ENCODE data around the gene BCAT1.

DNA sequence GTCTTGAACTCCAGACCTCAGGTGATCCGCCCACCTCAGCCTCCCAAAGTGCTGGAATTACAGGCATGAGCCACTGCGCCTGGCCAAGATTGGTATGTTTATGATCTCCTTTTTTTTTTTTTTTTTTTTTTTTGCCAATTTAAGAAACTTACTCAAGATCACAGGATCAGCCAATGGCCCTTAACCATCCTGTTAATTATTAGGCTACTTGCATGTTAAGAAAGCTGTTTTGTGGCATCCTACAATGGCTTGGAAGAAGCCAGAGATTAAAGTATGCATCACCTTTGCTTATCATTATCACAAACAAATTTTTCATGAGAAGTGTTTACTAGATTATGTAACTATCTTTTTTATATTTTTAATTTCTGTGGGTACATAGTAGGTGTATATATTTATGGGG, 140.2 kb downstream of the BCAT1 start:
- TF ChIP-seq EZH2 (IDR thresholded peaks at IDR 0.05): no peak
- TF ChIP-seq, protein P1, sequence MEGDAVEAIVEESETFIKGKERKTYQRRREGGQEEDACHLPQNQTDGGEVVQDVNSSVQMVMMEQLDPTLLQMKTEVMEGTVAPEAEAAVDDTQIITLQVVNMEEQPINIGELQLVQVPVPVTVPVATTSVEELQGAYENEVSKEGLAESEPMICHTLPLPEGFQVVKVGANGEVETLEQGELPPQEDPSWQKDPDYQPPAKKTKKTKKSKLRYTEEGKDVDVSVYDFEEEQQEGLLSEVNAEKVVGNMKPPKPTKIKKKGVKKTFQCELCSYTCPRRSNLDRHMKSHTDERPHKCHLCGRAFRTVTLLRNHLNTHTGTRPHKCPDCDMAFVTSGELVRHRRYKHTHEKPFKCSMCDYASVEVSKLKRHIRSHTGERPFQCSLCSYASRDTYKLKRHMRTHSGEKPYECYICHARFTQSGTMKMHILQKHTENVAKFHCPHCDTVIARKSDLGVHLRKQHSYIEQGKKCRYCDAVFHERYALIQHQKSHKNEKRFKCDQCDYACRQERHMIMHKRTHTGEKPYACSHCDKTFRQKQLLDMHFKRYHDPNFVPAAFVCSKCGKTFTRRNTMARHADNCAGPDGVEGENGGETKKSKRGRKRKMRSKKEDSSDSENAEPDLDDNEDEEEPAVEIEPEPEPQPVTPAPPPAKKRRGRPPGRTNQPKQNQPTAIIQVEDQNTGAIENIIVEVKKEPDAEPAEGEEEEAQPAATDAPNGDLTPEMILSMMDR (IDR thresholded peaks at IDR 0.05 in 2 of 3, conservative IDR thresholded peaks at IDR 0.05 in 1 of 3; ENCODE audit: borderline replicate concordance in 1 of 3, insufficient read depth in 1 of 3, low read depth in 2 of 3, low read length in 2 of 3): no peak
- TF ChIP-seq ZNF274 (IDR thresholded peaks at IDR 0.05; ENCODE audit: low read depth, low read length): no peak
- TF ChIP-seq SP1 (IDR thresholded peaks at IDR 0.05; ENCODE audit: low read depth): no peak
- no peak for TF ChIP-seq POLR2AphosphoS5 (IDR thresholded peaks at IDR 0.05; ENCODE audit: low read depth, low read length)
- no peak for TF ChIP-seq POLR2A (IDR thresholded peaks at IDR 0.05; ENCODE audit: borderline replicate concordance, extremely low read depth, insufficient read depth, insufficient read length)
- no peak for TF ChIP-seq RAD21 (IDR thresholded peaks at IDR 0.05; ENCODE audit: low read depth)
- TF ChIP-seq, protein P2, sequence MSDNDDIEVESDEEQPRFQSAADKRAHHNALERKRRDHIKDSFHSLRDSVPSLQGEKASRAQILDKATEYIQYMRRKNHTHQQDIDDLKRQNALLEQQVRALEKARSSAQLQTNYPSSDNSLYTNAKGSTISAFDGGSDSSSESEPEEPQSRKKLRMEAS (IDR thresholded peaks at IDR 0.05): no peak

All from HCT116 (cell line).